ENCODE measurements around the gene GSTP1.
"Not testable (repeated sequence)": the region's sequence is repeated elsewhere in the genome, so short reads cannot be mapped to it uniquely, and the experiment has no call there.

Gene GSTP1

DNA sequence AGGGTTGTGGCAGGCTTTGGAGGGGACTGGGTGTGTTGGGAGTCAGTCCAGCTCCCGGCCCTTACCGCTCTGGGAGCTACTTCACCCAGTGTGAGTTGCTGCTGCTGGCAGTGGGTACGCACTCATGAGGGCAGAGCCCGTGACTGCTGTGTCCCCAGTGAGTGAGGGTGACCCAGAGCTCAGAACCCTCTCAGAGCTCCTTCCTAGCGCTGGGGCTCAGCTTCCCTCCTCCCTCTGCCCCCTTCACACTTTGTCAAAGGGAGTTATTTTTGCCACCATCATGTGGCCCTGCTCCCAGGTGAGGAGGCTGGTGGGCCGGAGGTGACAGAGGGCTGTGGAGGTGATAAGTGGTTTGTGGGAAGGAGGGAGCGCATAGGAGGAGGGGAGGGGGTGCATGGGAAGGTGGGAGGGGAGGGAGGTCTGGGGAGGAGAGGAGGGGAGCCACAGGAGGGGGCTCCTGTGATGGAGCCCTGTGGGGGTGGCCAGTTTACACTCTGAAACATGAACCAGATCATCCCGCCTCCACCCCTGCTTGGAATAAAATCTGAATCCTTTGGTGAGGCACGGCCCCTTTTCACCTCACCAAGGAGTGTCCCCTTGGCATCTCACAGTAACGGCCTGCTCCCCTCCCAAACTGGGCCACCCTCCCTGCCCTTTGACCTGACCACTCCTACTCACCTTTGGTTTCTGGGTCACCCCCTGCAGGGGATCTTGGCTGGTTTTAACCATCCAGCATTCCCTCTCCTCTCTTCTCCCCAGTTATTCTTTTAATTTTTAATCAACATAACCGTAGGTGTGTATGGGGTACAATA, 33.0 kb downstream of the GSTP1 start:
- DNase-seq = no peak

DNA sequence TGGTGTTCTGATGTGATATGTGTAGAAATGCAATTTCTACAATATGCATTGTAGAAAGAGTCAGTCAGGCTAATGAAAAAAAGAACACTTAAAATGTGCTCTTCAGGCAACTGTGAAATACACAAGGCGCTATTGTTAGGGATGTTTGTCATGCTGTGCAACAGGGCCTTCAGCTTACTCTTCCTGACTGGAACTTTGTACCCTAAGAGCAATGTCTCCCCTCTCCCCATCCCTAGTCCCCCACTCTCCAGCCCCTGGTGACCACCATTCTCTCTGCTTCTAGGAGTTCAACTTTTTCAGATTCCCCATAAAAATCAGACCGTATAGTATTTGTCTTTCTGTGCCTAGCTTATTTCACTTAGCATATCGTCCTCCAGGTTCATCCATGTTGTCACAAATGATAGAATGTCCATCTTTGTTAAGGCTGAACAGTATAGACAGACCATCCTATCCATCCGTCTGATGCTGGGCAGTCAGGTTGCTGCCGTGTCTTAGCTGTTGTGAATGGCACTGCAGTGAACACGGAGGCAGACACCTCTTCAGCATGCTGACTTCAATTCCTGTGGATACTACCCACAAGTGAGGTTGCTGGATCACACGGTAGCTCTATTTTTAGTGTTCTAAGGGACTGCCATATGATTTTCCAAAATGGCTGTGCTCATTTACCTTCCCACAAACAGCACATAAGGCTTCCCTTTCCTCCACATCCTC, 33.8 kb downstream of the GSTP1 start:
- no peak for DNase-seq

DNA sequence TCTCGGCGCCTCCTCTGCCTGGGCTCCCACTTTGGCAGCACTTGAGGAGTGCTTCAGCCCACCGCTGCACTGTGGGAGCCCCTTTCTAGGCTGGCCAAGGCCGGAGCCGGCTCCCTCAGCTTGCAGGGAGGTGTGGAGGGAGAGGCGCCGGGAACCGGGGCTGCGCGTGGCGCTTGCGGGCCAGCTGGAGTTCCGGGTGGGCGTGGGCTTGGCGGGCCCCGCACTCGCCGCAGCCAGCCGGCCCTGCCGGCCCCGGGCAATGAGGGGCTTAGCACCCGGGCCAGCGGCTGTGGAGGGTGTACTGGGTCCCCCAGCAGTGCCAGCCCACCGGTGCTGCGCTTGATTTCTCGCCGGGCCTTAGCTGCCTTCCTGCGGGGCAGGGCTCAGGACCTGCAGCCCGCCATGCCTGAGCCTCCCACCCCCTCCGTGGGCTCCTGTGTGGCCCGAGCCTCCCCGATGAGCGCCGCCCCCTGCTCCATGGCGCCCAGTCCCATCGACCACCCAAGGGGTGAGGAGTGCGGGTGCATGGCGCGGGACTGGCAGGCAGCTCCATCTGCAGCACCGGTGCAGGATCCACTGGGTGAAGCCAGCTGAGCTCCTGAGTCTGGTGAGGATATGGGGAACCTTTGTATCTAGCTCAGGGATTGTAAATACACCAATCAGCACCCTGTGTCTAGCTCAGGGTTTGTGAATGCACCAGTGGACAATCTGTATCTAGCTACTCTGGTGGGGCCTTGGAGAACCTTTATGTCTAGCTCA, 35.5 kb downstream of the GSTP1 start:
- not testable (repeated sequence) for DNase-seq

GRCh38 chr11:67619683-67620618, 36.3 kb downstream of the GSTP1 start:
- DNase-seq = not testable (repeated sequence)

- DNase-seq = not testable (repeated sequence)
Observed at GRCh38 chr11:67620621-67621020, 37.0 kb downstream of the GSTP1 start.

- not testable (repeated sequence) for DNase-seq
Observed at GRCh38 chr11:67621928-67622327, 38.3 kb downstream of the GSTP1 start.

DNA sequence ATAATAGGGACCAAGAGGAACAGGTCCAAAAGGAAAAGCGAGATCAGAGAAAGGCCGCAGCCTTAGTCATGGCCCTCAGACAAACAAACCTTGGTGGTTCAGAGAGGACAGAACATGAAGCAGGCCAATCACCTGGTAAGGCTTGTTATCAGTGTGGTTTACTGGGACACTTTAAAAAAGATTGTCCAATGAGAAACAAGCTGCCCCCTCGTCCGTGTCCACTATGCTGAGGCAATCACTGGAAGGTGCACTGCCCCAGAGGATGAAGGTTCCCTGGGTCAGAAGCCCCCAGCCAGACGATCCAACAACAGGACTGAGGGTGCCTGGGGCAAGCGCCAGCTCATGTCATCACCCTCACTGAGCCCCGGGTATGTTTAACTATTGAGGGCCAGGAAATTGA, 39.3 kb downstream of the GSTP1 start:
- not testable (repeated sequence) for DNase-seq

DNA sequence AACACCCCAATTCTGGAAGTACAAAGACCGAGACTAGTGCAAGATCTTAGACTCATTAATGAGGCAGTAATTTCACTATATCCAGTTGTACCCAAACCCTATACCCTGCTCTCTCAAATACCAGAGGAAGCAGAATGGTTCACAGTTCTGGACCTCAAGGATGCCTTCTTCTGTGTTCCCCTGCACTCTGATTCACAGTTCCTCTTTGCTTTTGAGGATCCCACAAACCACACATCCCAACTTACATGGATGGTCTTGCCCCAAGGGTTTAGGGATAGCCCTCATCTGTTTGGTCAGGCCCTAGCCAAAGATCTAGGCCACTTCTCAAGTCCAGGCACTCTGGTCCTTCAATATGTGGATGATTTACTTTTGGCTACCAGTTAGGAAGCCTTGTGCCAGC, 40.2 kb downstream of the GSTP1 start:
- not testable (repeated sequence) for DNase-seq

- DNase-seq = not testable (repeated sequence)
Observed at GRCh38 chr11:67626131-67626833, 42.7 kb downstream of the GSTP1 start.

GRCh38 chr11:67626970-67627369, 43.4 kb downstream of the GSTP1 start:
- DNase-seq = no peak

- DNase-seq = no peak
Observed at GRCh38 chr11:67627441-67627811, 43.8 kb downstream of the GSTP1 start.

GRCh38 chr11:67627812-67628624, 44.4 kb downstream of the GSTP1 start:
- no peak for DNase-seq

DNA sequence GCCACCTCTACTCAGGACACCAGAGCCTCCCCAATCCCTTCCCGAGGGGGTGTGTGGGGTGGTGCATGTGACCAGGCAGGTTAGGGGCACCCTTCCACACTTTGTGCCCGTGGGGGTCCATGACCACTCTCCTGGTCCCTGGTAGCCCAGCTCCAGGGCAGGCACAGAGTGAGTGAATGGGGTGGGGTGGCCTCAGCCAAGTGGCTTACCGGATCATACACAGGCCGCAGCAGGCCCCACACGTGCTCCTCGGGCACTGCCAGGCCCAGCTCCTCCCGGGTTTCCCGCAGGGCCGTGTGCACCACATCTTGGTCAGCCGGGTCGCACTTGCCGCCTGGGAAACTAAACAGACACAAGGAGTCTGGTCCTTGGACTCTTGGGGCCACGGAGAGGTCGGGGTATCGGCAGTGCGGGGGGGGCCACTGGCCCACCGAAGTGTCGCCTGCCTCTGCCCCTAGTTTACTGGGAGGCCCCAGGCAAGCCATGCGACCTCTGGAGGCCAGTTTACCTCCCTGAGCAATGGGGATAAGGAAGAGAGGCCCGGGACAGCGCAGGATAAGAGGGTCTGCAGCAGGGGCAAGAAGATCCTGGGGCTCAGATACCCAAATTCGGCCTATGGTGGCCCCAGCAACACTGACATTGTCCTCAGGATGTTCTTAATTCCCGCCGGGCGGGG, 45.2 kb downstream of the GSTP1 start:
- no peak for DNase-seq

- DNase-seq = peak; percentile 60
Observed at GRCh38 chr11:67629386-67630227, 46.0 kb downstream of the GSTP1 start, which contains the start of gene NUDT8. TSS of gene NUDT8 (minus strand) at chr11:67629937. CDS start at chr11:67629911, 26 bp downstream.

- peak; percentile 96 for DNase-seq
Observed at GRCh38 chr11:67630228-67630942, 46.8 kb downstream of the GSTP1 start.

DNA sequence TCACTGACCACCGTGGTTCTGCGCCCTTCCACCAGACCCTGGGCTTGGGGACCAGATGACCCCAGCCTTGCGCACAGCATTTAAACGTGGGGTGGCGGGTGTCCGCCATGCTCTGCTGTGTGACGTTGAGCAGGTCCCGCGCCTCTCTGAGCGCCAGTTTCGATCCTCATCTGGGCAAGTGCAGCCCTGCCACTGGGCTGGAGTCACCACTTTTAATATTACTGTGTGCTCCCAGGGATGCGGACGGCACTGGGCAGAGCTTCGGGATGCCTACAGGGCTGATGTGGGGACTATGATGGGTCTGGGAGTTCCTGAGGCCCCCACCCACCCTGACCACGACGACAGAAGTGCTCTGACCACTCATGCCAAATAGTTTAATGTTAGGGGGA, 47.3 kb downstream of the GSTP1 start:
- no peak for DNase-seq

GRCh38 chr11:67631411-67631810, 47.8 kb downstream of the GSTP1 start:
- DNase-seq = no peak

DNA sequence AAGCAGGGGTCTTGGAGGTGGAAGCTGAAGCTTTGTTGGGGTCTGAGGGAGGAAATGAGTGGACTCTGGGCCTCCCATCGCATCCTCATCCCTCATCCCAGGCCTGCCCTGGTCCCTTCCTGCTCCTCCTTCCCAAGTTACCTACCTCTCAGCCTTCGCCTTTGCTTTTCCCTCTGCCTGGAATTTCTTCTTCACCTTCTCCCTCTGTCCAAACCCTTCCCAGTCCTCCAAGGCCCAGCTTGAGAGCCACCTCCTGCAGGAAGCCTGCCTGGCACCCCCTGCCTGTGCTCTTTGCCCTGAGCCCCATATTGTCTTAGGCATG, 48.2 kb downstream of the GSTP1 start:
- DNase-seq = no peak
